Stimulated activated CD4-positive, alpha-beta T cell treated with anti-CD3 and anti-CD28 coated beads, Interleukin-4, amount 100 ng/mL, for 24 hours (primary cell): ENCODE results near the gene NDRG2.
A peak's percentile ranks its signal among the peaks of the same experiment; 100 is the strongest.

Source experiments
- DNase-seq: peaks from one replicate; pipeline ENCODE4 v3.0.0-alpha.2; 2020

The NDRG2 gene

GRCh38 chr14:21024585-21025370 lies at the start of gene NDRG2:
Gene NDRG2, minus strand, starts transcription at chr14:21025061. Its CDS starts 1,746 bp downstream, at chr14:21023315.
- peak; percentile 67 for DNase-seq

- DNase-seq = no peak
These were observed 49.1 kb upstream of the NDRG2 start for GRCh38 chr14:21073921-21074320.

DNA sequence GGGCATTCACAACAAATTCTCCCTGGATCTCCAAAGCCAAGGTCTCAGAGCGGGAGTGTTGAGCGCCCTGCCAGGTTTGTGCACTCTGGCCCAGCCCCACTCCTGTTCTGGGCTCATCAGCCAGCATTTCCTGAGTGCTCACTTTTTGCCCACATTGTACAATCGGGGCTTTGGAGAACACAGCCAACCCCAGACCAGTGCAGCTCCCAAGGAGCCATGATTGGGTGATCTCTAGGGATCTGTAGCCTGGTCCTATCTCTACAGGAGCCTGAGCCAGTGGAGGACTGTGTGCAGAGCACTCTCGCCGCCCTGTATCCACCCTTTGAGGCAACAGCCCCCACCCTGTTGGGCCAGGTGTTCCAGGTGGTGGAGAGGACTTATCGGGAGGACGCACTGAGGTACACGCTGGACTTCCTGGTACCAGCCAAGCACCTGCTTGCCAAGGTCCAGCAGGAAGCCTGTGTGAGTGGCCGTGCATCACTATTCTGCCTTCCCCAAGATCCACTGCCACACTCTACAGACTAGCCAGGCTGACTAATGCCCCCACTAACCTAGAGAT lies 48.0 kb upstream of the NDRG2 start:
- no peak for DNase-seq

GRCh38 chr14:21072031-21072473 lies 47.2 kb upstream of the NDRG2 start:
- DNase-seq = no peak

DNA sequence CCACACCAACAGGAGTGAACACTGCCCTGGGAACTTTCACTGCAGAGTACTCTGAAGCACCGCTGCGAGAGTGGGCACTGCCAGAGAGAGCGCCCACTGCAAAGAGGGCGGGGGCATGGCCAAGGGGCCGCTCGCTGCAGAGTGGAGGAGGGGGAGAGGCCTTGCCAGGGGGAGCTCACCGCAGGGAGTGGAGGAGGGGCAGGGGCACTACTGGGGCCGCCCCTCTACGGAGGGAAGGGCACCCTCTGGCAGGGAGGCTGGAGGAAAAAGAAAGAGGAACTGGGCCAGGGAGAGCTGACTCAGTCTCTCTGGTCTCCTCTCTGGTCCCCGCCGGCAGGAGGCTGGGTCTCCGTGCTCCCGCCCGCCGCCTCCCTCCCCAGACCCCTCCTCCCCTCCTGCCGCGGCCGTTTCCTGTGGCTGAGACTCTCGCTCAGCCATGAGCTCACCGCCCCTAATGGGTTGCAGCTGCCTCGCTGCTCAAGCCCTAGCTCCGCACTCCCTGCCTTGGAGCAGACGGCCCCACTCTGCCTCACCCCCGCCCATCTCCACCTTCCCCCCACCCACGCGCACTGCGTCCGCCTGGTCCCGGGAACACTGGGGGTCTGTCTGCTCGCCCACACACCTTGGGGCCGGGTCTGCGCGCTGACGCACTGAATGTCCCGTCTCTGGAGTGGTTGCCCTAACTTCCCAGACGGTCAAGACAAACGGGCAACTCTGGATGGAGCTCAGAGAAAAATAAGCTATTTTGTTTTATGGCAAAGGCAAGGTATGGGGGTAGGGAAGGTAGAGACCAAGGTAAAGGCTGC lies 46.6 kb upstream of the NDRG2 start:
- peak; percentile 37 for DNase-seq

DNA sequence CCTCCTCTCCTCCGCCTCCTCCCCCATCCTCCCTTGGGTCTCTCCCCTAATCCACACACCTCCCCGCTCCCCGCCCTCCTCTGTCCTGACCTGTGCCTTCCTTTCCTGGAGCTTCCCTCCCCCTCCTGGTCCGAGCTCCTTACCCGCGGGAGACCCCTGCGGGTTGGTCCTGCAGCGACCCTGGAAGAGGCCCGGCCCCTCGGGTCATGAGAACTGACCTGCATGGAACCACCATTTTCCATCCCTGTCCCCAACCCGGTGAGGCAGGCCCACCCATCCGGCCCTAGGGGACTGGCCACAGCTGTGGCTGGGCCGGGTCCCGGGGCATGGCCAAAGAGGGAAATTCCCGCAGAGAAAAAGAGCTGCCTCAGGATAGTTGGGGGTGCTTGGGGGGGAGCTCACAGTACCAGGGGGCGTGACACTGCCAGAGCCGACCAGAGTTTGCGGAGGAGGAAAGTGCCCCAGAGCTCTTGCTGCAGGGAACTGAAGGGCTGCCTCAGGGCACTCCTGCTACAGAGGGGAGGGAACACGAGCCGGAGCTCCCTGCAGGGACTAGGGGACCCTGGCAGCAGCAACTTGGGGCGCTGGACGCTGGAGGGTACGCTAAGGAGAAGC lies 45.9 kb upstream of the NDRG2 start:
- DNase-seq = peak; percentile 16

- peak; percentile 13 for DNase-seq
These were observed 45.3 kb upstream of the NDRG2 start, which contains the start of gene ARHGEF40 for GRCh38 chr14:21070083-21070609. Gene ARHGEF40, plus strand, starts transcription at chr14:21070304. Its CDS starts 93 bp downstream, at chr14:21070397.

- no peak for DNase-seq
These were observed 44.7 kb upstream of the NDRG2 start for GRCh38 chr14:21069388-21070082.

DNA sequence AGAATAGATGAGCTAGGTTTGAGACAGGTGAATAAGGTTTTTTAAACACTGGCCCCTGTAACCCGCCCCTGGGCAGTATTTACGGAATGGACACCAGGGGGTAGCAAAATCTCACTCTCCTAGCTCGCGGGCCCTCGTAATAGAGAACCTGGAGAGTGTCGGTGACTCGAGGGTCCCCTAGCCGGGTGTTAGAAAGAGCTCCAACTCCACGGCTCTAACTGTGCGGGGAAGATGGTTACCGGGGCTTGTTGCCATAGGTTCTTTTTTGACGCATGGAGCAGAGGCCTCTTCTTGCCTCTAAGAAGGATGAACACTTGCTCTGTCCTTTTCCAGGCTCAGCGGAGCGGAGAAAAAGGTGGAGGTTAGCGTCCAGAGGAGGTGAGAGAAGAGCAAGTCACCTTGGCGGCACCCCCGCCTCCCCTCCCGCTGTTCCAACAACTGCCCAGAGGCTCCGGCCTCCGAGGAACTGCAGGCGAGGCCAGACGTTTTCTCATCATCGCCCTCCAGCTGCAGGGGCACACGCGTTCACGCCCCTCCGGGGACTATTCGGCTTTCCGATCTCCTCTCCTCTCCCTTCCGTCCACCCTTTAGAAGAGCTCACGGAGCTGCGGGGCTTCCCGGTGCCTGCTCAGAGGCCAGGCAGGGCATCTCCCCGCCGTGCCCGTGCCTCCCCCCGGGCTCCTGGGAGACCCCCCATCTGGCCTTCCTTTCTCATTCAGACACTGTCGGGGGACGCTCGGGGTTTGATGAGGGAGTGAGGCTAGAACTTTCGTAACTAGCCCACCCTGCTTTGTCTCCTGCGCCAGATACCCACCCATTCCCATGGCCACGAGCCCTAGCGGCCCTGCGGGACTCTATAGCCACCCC lies 43.9 kb upstream of the NDRG2 start:
- DNase-seq = peak; percentile 44

- no peak for DNase-seq
These were observed 42.1 kb upstream of the NDRG2 start for GRCh38 chr14:21066882-21067502.

DNA sequence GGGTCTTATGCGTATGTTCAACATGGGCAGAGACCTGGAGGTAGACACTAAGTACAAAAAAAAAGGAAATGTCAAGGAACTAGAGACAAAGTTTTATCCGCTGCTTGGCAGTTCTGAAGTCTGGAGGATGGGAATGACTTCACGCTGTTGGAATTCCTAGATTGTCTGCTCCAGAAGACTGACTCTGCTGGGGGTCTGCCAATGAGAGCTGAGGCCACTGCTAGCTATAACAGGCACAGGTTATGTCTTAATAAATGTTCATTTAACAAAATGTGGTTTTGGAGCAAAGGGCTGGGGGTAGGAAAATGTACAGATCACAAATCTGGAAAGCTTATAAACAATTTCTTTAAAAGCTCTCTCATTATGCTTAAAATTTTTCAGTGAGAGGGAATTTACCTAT lies 38.6 kb upstream of the NDRG2 start:
- no peak for DNase-seq

DNA sequence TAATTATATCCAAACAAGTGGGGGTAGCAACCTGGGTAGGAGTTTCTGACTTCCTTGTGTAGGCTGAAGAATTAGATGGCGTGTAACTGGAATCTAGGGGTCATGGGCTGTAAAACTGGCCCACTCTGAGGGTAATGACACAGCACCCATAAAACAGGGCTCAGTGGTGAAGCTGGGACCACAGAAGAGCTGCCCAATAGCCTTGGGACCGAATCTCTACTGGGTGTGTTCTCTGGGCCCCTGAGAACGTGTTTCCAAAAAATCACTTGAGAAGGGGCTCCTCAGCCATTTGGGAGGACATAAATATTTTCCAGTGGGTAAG lies 36.4 kb upstream of the NDRG2 start:
- DNase-seq = no peak

- no peak for DNase-seq
These were observed 35.9 kb upstream of the NDRG2 start for GRCh38 chr14:21060614-21061346.

- no peak for DNase-seq
These were observed 35.2 kb upstream of the NDRG2 start for GRCh38 chr14:21059842-21060613.

DNA sequence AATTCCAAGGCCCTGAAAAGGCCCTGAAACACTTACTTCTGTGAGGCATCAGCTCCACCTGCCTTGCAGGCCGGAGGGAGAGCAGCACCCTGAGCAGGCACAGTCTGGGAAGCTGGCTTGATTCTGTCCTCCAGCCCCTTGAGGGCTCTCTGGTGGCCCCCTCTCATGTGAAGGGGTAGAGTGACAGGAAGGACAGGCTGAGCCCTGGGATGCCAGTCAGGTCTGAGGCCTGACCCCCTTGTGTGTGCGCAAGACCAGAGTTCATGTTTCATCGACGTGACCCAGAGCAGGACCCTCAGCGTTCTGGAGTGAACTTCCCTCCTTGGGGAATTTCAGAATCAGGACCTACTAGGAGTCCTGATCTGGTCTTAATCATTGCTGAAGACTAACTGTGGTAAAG lies 34.0 kb upstream of the NDRG2 start:
- DNase-seq = no peak

DNA sequence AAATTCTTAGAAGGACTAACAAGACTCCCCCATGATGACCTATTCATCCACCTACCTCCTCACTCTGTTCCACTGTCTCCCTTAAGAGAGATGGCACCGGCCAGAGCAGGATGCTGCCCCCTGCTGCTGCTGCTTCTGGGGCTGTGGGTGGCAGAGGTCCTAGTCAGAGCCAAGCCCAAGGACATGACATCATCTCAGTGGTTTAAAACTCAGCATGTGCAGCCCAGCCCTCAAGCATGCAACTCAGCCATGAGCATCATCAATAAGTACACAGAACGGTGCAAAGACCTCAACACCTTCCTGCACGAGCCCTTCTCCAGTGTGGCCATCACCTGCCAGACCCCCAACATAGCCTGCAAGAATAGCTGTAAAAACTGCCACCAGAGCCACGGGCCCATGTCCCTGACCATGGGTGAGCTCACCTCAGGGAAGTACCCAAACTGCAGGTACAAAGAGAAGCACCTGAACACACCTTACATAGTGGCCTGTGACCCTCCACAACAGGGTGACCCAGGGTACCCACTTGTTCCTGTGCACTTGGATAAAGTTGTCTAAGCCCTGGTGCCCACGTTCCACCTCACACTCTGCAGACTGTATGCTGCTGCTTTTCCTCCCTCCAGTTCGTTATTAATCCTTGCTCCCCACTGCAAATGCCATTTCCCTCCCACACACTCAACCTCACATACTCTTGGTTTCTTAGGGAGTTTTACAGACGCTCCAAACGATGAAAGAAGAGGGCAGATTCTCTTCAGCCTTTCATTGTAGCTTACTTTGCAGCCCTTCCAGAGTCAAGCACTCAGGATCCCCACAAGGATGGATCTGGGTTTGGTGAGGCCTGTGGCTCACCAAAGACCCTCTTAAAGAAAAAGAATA lies 33.2 kb upstream of the NDRG2 start, which contains the start of gene RNASE8:
Gene RNASE8 (plus strand): TSS at position 20 of the 873 bp plus-strand sequence. CDS start 71 bp downstream, at position 91.
- no peak for DNase-seq

DNA sequence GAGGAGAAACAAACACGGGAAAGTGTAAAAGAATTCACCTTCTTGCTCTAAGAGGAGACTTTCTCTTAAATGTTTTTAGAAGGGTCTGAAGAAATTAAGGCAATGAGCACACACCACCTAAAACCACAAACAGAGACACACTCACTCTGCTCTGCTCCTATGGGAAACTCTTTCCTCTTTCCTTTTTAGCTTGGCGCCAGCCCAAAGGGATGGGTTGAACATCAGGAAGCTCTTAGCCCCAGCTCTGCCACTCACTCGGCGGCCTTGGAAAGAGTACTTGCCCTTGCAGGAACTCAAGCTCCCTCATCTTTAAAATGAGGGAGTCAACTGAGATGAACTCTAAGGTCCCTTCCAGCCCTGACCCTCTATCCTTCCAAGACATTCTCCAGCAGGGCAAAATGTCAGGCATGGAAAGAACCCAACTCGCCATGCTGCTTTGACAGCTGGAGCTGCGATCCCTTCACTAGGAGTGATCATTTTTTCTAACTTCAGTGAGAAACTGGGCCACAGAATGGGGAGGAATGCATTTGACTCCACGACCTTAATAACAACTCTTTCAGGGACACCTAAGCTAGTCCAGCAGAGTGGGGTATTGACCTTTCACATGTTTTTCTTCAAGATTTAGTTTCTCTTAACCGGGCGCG lies 31.8 kb upstream of the NDRG2 start:
- DNase-seq = no peak
